ENCODE measurements around the gene ABCA2. TPM values are rescaled to one million over a fixed set of nuclear protein-coding genes. Genes with fewer than 3 reads are reported as not detected.

Gene ABCA2
- total RNA-seq, 1 donor from 2014 or later, result 30.6 TPM

DNA sequence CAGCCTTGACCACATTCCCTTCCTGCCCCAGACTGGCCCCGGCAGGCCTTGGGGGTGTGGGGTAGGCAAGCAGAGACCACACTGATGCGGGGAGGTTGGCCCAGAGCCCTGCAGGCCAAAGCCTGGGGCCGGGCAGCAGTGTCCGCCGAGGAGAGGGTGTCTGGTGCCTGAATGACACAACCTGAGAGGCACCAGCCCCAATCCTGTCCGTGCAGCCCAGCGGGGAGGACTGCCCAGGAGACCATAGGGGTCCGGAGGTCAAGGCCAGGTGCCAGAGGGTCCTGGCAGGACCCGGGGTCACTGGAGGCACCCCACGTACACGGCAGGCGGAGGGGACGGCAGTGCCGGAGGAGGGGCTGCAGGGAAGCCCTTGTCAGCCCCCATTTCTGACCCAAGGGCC, 56.3 kb downstream of the ABCA2 start:
- intact Hi-C loops (cut with micrococcal nuclease), result no loop called here

DNA sequence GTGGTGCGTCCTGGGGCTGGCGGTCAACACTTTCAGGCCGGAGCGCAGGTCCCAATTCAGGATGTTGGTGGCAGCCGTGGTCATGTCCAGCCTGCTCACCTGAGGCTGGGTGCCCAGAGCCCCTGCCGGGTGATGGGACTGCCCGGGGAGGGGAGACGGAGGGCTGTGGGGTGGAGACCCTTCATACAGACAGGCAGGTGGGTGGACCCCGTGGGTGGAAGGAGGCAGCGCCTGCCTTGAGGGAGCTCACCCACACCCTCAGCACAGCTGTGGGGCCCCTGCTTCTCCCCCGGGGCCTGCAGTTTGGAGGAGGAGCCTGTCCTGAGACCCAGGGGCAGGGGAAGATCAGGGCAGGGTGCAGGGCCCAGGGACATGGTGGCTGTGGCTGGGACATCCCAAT, 57.7 kb downstream of the ABCA2 start:
- intact Hi-C loops (cut with micrococcal nuclease), result no loop called here

DNA sequence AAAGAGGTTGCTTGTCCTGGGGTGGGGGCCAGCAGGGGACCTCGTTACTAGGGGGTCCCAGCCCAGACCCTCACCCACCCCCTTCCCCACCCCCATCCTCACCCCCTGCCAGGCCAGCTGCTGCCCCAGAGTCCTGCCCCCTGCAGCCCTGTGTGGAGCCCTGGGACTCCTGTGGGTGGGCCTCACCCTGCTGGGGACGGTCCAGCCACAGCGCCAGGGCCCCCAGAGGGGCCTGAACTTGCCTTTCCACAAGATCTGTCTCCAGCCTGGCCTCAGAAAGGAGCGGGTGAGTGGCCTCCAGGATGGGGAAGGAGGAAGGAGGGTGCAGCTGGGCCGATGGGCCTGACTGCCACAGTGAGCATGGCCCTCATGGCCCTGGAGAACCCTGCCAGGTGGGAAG, 58.3 kb downstream of the ABCA2 start:
- intact Hi-C loops (cut with micrococcal nuclease), result no loop called here

DNA sequence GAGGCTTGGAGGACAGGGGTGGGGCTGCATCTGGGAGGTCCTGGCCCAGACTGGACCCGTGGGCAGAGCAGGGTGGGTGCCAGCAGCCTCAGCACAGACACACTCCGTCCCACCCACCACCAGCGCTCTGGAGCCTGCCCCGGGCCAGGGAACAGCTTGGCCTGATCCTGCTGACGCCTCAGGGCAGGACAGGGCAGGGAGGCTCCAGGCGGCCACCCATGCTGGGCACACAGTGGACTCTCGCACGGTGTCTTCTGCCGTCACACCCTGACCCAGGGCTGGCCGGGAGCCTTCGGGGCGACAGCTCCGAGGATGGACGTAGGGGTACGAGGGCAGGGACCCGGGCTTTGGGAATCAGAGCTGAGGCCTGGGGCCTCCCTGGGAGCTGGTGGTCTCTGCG, 58.9 kb downstream of the ABCA2 start:
- intact Hi-C loops (cut with micrococcal nuclease), result no loop called here

DNA sequence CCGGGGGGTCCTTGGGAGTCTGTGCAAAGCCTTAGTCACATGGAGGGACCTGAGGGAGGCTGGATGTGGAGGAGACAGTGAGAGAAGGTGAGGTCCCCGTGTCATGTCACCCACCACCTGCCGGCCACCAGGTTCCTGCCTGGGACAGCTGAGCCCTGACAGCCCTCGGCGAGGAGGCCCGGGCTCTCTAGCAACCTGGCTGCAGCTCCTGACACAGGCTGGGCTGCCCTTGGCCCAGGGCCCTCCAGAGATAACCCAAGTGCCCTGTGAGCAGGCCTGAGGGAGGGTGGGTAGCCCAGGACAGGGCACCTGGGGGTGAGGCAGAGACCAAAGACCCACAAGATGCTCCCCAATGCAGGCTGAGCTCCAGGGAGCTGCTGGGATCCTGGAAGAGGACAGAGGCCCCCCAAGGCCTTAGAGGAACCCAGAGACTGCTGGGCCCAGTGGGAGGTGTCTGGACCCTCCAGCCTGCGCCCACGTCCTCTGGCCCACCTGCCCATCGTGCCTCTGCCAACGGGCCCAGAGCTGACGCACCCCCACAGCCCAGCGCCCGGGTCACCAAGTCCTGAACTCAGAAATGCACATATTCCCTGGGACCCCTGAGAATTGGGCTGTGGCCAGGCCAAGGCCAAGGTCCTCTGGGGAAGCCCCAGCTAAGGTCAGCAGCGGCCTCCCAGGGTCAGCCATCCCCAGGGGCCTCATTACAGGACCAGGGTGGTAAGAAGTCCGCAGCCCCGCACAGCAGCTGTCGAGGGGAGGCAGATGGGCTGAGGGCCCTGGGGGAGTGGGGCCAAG, 59.5 kb downstream of the ABCA2 start:
- intact Hi-C loops (cut with micrococcal nuclease), result no loop called here

DNA sequence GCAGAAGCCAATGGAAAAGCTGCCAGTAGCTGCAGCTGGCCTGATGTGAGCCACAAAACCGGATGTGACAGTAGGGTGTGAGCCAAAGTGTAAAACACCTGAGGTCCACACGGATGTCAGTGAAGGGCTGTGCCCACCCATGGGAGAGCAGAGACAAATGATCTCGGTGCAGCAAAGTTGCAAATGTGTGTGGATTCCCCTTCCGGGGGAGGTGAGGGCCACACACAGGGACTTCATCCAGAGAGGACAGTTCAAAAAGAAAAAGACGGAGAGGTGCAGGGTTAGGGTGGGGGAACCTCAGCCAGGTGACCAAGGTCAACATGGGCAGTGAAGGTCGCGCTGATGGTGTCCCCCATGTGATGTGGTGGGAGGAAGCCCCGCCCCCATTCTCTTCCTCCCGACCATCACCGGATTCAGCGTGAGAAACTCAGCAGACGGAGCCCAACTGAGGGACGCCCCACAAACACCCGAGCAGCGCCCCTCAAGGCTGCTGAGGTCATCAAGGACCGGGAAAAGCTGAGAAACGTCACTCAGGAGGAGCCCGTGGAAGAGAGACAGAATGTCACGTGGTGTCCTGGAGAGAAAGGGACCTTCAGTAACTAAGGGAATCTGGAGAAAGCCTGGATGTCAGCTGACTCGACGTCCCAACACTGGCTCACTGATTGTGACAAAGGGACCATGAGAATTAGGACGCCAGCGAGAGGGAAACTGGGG, 62.1 kb downstream of the ABCA2 start:
- intact Hi-C loops (cut with micrococcal nuclease), result no loop called here

DNA sequence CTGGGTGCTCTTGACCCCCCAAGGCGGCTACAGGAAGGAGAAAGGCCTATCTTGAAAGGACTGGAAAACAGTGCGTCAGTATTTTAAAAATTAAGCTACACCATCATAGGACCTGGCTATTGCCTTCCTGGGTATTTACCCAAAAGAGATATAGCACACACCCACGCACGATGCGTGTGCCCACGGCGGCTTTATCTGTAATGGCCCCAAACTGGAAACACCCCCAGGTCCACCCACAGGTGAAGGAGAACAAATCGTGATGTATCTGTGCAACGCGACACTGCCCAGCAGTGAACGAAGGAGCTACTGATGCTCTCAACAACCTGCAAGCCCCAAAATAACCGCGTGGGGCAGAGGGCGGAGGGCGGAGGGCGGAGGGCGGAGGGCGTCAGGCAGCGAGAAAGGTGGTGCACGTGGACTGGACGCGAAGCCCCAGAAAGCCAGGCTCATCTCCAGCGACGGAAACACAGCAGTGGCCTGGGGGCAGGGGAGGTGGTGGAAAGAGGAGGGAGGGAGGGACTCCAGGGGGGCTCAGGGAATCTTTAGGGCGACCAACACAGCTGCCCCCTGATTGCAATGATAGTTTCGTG, 63.1 kb downstream of the ABCA2 start:
- intact Hi-C loops (cut with micrococcal nuclease), result no loop called here

DNA sequence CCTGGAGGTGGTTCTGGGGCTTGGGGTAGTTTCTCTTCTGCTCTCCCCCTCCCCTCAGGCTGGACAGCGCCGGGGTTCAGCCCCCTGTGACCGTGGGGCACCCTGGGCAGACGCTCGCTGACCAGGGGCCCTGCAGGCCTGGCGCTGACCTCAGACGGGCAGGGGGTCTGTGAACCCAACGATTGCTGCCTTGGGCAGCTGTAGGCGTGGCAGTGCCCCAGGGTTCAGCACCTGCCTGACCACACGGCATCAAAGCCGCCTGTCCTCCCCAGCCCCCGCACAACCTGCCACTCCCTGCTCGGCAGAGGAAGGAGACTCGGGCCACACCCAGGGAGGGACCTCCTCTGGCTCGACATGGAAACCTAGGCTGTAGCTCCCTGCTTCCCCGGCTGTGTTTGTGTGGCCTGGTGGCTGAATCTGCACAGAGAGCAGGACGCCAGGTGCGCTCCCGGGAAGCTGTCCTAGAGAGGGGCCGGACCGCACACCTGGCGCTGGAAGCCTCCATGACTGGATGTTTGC, 63.8 kb downstream of the ABCA2 start:
- intact Hi-C loops (cut with micrococcal nuclease), result no loop called here

DNA sequence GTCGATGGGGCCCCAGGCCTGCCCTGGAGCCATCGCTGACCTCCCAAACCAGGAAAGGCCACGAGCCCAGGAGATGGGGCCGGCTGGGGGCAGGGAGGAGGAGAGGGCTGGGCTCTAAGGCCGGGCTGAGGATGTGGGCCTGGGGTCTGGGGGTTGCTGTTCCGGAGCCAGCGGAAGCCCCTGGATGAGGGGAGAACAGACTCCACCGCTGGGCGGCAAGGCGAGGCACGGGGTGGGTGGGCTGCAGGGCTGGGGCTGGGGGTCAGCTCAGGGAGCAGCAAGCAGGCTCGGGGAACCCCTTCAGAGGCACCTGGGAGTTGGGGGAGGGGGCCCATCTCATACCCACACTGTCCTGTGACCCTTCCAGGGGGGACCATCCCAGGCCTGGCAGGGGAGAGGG, 64.3 kb downstream of the ABCA2 start:
- intact Hi-C loops (cut with micrococcal nuclease), result no loop called here

DNA sequence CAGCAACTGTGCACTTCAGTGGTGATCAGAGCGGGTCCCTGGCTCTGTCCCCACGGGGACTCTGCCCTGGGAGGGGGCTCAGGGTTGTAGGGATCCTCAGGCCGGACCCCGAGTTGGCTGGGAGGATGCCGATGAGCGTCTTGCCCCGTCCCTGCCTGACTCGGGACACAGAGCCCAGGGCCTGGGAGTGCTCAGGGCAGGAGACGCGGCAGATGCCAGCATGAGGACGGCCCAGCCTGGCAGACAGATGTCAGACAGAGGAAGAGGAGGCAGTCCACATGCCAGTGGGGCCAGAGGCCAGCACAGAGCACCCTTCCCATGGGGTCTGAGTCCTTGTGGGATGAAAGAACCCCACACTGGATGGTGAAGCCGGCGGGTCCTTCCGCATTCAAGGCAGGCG, 64.7 kb downstream of the ABCA2 start:
- intact Hi-C loops (cut with micrococcal nuclease), result no loop called here

DNA sequence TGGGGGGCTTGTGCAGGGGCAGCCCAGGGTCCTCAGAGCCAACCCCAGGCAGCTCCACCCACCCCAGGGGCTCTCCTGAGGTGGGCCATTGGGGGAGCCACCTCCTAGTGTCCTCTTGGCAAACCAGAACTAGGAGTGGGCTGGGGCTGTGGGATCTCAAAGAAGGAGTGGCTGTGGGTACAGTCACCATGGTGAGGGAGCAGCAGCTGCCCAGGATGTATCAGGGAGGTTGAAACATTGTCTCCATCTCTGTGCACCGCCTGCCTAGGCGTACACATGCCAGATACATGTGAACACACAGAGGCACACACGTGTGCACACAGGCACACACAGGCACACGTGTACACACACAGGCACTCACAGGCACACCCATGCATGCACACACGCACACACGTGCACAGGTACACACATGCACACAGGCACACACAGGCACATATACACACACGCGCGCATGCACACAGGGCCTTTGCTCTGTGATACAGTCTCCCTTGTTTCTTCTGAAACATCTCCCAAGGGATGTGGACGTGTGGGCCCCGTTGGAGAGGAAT, 65.3 kb downstream of the ABCA2 start:
- intact Hi-C loops (cut with micrococcal nuclease), result no loop called here

DNA sequence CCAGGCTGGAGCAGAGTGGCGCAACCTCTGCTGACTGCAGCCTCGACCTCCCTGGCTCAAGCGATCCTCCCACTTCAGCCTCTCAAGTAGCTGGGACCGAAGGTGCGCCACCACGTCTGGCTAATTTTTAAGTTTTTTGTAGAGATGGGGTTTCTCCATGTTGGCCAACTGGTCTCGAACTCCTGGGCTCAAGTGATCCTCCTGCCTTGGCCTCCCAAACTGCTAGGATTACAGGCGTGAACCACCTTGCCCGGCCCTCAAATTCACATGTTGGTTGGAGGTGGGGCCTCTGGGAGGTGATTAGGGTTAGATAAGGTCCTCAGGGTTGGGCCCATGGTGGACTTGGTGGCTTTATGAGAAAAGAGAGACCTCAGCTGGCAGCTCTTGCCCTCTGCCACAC, 65.9 kb downstream of the ABCA2 start:
- intact Hi-C loops (cut with micrococcal nuclease), result no loop called here

DNA sequence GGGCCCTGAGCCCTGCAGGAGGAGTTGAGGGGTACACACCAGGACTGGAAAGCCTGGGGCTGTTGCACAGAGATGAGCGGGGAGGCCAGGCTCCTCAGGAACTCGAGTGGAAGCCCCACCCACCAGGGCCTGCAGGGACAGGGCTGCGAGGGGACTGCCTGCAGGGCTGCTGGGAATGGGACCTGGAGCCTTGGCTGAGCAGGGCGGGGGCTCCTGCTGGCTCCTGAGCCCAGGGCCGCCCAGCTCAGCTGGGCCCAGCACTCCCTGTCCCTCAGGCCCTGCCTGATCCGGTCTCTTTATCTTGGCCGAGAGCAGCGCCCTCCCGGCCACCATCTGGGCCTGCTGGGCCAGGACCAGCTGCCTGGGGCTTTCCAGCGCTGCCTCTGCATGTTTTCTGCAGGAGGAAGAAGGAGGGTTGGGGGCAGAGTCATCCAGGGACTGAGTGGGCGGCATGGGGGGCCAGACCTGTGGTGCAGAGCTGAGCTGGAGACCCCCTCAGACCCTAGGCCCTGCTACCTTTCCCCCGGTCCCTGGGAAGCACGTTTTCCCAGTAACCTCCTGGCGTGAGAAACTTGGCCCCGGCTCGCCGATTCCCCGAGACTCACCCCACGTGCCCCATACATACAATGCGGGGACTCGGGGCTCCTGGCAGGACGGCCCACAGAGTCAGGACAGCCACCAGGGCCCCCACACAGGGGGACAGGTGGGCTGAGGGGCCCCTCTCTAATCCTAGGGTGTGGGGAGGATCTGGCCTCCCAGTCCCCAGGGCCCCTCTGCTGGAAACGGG, 66.6 kb downstream of the ABCA2 start:
- intact Hi-C loops (cut with micrococcal nuclease), result no loop called here

DNA sequence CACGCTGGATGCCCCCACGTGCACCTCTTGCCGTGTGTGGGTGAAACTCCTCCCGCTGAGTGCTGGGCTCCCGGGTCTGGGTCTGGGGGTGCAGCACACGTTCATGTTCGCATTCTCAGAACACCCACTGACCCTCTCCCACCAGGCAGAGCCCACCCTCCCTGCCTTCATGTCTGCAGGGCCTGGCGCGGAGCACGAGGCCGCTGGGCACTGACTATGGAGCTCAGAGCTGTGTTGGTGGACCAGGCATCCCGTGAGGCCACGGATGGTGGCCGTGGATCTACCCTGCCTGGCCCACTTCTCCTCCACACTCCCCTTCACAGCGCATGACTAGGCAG, 67.1 kb downstream of the ABCA2 start:
- intact Hi-C loops (cut with micrococcal nuclease), result no loop called here

DNA sequence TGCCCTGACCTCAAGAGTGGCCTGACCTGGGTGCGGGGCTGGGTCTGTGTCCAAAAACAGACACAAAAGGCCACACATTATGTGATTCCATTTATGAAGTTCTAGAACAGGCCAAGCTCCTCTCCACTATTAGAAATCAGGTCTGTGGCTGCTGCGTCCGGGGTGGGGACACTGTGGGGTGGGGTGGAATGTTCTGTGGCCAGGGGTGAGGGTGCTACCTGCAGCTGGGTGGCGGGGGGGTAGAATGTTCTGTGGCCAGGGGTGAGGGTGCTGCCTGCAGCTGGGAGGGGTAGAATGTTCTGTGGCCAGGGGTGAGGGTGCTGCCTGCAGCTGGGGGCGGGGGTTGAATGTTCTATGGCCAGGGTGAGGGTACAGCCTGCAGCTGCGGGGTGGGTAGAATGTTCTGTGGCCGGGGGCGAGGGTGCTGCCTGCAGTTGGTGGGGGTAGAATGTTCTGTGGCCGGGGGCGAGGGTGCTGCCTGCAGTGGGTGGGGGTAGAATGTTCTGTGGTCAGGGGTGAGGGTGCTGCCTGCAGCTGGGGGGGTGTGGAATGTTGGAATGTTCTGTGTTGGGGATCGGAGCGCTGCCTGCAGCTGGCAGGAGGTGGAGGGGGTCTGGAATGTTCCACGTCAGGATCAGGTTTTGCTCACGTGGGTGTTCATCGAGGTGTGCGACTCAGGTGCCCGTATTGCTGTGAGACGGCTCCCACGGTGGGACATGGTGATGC, 67.7 kb downstream of the ABCA2 start:
- intact Hi-C loops (cut with micrococcal nuclease), result no loop called here

DNA sequence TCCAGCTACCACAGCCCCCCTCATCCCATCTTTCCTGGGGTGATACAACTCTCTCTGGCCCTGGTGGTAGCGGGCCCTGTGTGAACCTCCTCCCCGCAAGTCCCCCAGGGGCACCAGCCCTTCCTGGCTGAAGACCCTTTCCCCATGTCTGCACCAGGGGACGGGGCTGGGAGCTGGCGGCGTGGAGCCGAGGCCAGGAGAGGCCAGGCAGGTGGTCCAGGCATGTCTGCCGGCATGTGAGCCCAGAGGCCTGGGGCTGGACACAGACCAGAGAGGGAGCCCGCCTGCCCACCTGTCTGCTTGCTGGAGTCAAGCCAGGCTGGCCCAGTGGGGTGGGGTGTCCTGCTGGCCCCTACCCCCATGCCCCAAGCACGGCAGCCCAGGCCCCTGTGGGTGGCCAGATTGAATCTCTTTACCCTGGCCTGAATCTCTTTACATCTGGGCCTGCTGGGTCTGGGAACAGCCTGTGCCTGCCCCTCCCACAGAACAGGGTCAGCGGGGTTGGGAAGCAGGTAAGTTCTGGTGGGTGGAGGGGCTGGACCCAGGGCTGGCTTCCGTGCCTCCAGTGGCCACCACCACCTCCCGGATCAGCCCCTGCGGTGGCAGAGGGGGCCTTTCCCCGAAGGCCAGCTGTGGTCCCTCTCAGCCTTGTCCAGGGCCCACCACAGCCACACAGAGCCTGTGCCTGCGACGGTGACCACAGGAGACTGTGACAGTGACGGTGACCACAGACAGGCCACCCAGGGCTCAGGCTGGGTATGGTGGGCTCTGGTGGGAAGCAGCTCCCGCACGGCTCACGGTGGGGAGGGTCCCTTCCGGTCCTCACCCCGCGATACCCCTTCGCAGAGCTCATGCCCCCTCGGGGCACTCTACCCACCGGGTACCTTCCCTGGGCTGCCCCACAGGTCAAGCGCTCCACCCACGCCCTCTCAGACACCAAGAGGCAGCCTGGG, 68.9 kb downstream of the ABCA2 start:
- intact Hi-C loops (cut with micrococcal nuclease), result no loop called here

DNA sequence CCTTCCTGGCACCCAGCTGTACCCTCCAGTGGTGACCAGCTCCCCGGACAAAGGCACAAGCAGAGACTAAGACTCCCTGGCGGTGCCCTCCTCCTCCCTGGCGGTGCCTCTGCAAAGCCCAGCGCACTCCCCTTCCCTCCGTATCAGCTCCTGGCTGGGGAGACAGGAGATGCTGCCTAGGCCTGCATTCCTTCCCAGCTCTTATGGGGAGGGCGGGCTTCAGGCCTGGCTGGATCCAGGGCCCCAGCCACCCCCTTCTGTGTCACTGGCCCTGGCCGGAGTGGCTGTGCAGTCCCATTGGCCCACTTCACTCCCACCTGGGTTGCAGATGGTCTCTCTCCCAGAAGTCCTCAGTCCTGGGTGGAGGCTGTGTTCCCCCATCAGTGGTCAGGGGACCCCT, 69.6 kb downstream of the ABCA2 start:
- intact Hi-C loops (cut with micrococcal nuclease), result no loop called here

DNA sequence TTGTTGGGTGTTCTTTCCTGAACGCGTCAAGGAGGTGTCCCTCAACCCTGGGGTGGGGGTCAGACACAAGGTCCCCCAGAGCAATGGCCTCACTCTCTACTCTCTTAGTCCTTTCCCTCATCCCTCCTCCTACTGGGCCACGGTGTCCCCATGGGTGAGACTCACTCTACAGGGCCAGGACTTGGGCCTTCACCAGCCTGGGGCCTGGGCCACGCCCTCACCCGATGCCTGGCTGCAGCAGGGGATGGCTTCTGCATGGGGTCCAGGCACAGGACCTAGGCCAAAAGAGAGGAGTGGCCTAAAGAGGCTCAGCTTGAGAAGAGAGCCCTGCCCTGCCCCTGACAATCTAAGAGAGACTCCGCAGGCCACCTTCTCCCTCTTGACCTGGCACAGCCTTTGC, 70.1 kb downstream of the ABCA2 start:
- intact Hi-C loops (cut with micrococcal nuclease), result no loop called here

DNA sequence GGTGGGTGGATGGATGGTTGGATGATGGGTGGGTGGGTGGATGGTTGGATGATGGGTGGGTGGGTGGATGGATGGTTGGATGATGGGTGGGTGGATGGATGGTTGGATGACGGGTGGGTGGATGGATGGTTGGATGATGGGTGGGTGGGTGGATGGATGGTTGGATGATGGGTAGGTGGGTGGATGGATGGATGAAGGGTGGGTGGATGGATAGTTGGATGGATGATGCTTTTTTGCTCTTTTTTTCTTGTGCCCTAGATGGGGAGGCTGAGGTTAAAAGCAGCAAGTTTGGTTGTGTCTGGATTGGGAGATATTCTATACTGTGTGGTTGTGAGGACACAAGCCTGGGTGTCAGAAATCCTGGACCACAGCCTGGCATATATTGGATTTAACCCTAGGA, 70.6 kb downstream of the ABCA2 start:
- intact Hi-C loops (cut with micrococcal nuclease), result no loop called here

Data from T-helper 2 cell treated with Interferon-gamma antibody and Interleukin-4, amounts not matched to agents 100 ng/mL and 5 ng/mL, for 36 hours (primary cell).